MM.1S (cell line): ENCODE data around the gene C10orf95.

Experiments
- CTCF ChIP-seq: fragments of 300-600 bp; sonication (generic); IDR thresholded peaks from 2 replicates; pipeline ENCODE4 v1.5.1; 2016; ENCODE audit warnings: antibody characterized with exemption, low read length, mixed read lengths
- EZH2 ChIP-seq: fragments of 300-600 bp; sonication (generic); optimal IDR thresholded peaks from 2 replicates; pipeline ENCODE3; 2017; ENCODE audit warnings: low read depth, mild to moderate bottlenecking, antibody characterized with exemption, low read length, mixed read lengths
- EZH2phosphoT487 ChIP-seq: fragments of 300-600 bp; sonication (generic); IDR thresholded peaks from 2 replicates; pipeline ENCODE4 v1.6.1; 2018; ENCODE audit warnings: antibody characterized with exemption, low read length

DNA sequence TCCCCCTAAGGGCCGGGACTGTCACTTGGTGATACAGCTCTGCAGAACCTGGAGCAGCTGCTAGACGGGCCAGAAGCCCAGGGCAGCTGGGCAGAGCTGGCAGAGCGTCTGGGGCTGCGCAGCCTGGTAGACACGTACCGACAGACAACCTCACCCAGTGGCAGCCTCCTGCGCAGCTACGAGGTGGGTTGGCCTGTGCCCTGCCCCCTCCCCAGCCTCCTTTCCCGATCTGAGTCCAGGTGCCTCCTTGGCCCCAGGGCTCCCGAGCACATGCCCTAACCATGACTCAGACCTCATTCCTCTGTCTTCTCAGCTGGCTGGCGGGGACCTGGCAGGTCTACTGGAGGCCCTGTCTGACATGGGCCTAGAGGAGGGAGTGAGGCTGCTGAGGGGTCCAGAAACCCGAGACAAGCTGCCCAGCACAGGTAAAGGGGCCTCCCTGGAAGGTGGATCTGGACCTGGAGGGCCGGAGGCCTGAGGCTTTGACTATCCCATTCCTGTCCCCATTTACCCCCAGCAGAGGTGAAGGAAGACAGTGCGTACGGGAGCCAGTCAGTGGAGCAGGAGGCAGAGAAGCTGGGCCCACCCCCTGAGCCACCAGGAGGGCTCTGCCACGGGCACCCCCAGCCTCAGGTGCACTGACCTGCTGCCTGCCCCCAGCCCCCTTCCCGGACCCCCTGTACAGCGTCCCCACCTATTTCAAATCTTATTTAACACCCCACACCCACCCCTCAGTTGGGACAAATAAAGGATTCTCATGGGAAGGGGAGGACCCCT, 49.4 kb downstream of the C10orf95 start:
- TF ChIP-seq CTCF (no peak), EZH2 (no peak), EZH2phosphoT487 (no peak)
